H9 (cell line): ENCODE results near the gene THAP2. TPM values are rescaled to one million over a fixed set of nuclear protein-coding genes. Genes with fewer than 3 reads are reported as not detected.

Source experiments
- DNase-seq: peaks from one replicate; pipeline ENCODE4 v3.0.0-alpha.2; 2017
- H2AFZ ChIP-seq: one replicate; pipeline ENCODE4 v1.6.1; 2013; ENCODE audit warnings: mild to moderate bottlenecking, low read length, control low read depth, moderate library complexity
- H2AK5ac ChIP-seq: 2 replicates; pipeline ENCODE4 v1.6.1; 2013; ENCODE audit warnings: low read length, control low read depth, mixed read lengths; ENCODE audit not compliant: insufficient read length
- H2BK120ac ChIP-seq: one replicate; pipeline ENCODE4 v1.6.1; 2013; ENCODE audit warnings: low read depth, mild to moderate bottlenecking, low read length, control low read depth, inconsistent platforms; ENCODE audit not compliant: poor library complexity, severe bottlenecking
- H2BK12ac ChIP-seq: 2 replicates; pipeline ENCODE4 v1.6.1; 2013; ENCODE audit warnings: low read length, control low read depth, mixed read lengths, low read depth; ENCODE audit not compliant: insufficient read length
- H2BK15ac ChIP-seq: 2 replicates; pipeline ENCODE4 v1.6.1; 2013; ENCODE audit warnings: low read depth, low read length, control low read depth
- H2BK20ac ChIP-seq: one replicate; pipeline ENCODE4 v1.6.1; 2013; ENCODE audit warnings: low read depth, mild to moderate bottlenecking, low read length, control low read depth, inconsistent platforms; ENCODE audit not compliant: poor library complexity, severe bottlenecking
- H2BK5ac ChIP-seq: 2 replicates; pipeline ENCODE4 v1.6.1; 2013; ENCODE audit warnings: low read length, control low read depth, mixed read lengths; ENCODE audit not compliant: insufficient read length
- H3K14ac ChIP-seq: 2 replicates; pipeline ENCODE4 v1.6.1; 2013; ENCODE audit warnings: low read length, control low read depth; ENCODE audit not compliant: insufficient read depth
- H3K18ac ChIP-seq: 2 replicates; pipeline ENCODE4 v1.6.1; 2013; ENCODE audit warnings: low read depth, mild to moderate bottlenecking, mixed read lengths, low read length, control low read depth; ENCODE audit not compliant: insufficient read length
- H3K23ac ChIP-seq: 2 replicates; pipeline ENCODE4 v1.6.1; 2013; ENCODE audit warnings: low read length, control low read depth, mixed read lengths, low read depth; ENCODE audit not compliant: insufficient read length
- H3K23me2 ChIP-seq: 2 replicates; pipeline ENCODE4 v1.6.1; 2013; ENCODE audit warnings: low read depth, mild to moderate bottlenecking, mixed read lengths, low read length, control low read depth; ENCODE audit not compliant: insufficient read length, poor library complexity, severe bottlenecking
- H3K27ac ChIP-seq: 2 replicates; pipeline ENCODE4 v1.5.1; 2013; ENCODE audit warnings: low read length, control low read depth, mixed read lengths, low read depth; ENCODE audit not compliant: insufficient read length
- H3K27me3 ChIP-seq: 2 replicates; pipeline ENCODE4 v1.6.1; 2013; ENCODE audit warnings: low read length, control low read depth, inconsistent platforms; ENCODE audit not compliant: insufficient read depth
- H3K4ac ChIP-seq: 2 replicates; pipeline ENCODE4 v1.6.1; 2013; ENCODE audit warnings: low read depth, mild to moderate bottlenecking, control low read depth, inconsistent platforms, low read length, moderate library complexity
- H3K4me1 ChIP-seq: 2 replicates; pipeline ENCODE4 v1.6.1; 2013; ENCODE audit warnings: low read length, control low read depth, inconsistent platforms; ENCODE audit not compliant: insufficient read depth
- H3K4me2 ChIP-seq: 2 replicates; pipeline ENCODE4 v1.6.1; 2013; ENCODE audit warnings: low read length, control low read depth, mixed read lengths; ENCODE audit not compliant: insufficient read length, insufficient read depth
- H3K56ac ChIP-seq: 2 replicates; pipeline ENCODE4 v1.6.1; 2013; ENCODE audit warnings: low read depth, mild to moderate bottlenecking, mixed read lengths, low read length, control low read depth; ENCODE audit not compliant: insufficient read length
- H3K79me1 ChIP-seq: 2 replicates; pipeline ENCODE4 v1.6.1; 2013; ENCODE audit warnings: low read depth, mild to moderate bottlenecking, moderate library complexity, low read length, control low read depth, inconsistent platforms; ENCODE audit not compliant: insufficient read depth, poor library complexity, severe bottlenecking
- H3K79me2 ChIP-seq: 2 replicates; pipeline ENCODE4 v1.6.1; 2013; ENCODE audit warnings: low read length, control low read depth, inconsistent platforms; ENCODE audit not compliant: insufficient read depth
- H3K9ac ChIP-seq: 2 replicates; pipeline ENCODE4 v1.6.1; 2013; ENCODE audit warnings: low read length, control low read depth, mixed read lengths; ENCODE audit not compliant: insufficient read length; ENCODE audit errors: extremely low read depth
- H3K9me3 ChIP-seq: one replicate; pipeline ENCODE4 v1.6.1; 2013; ENCODE audit warnings: low read depth, low read length, inconsistent platforms; ENCODE audit not compliant: control insufficient read depth
- H3T11ph ChIP-seq: one replicate; pipeline ENCODE4 v1.6.1; 2013; ENCODE audit warnings: mild to moderate bottlenecking, low read length, control low read depth, inconsistent platforms
- H4K20me1 ChIP-seq: one replicate; pipeline ENCODE4 v1.6.1; 2013; ENCODE audit not compliant: control insufficient read depth, insufficient read length, insufficient read depth
- H4K5ac ChIP-seq: 2 replicates; pipeline ENCODE4 v1.6.1; 2013; ENCODE audit warnings: low read depth, mild to moderate bottlenecking, mixed read lengths, low read length, control low read depth; ENCODE audit not compliant: insufficient read length
- H4K8ac ChIP-seq: replicated peaks from 2 replicates; pipeline ENCODE4 v1.6.1; 2013; ENCODE audit warnings: low read length, control low read depth, mixed read lengths, low read depth; ENCODE audit not compliant: insufficient read length
- H4K91ac ChIP-seq: 2 replicates; pipeline ENCODE4 v1.6.1; 2013; ENCODE audit warnings: low read depth, mild to moderate bottlenecking, moderate library complexity, mixed read lengths, low read length, control low read depth; ENCODE audit not compliant: insufficient read length
- H3K27ac Mint-ChIP-seq, 3 experiments: 2 replicates in 2 of 3; 3 replicates in 1 of 3; pipeline ENCODE4 v1.8.0; 2020 to 2021; ENCODE audit warnings: mixed read lengths in 3 of 3, mild to moderate bottlenecking in 1 of 3, moderate library complexity in 1 of 3
- H3K27me3 Mint-ChIP-seq: 2 replicates; pipeline ENCODE4 v1.8.0; 2021; ENCODE audit warnings: low read depth, mild to moderate bottlenecking, moderate library complexity, mixed read lengths
- H3K36me3 Mint-ChIP-seq, 3 experiments: 2 replicates in 2 of 3; 3 replicates in 1 of 3; pipeline ENCODE4 v1.8.0; 2020 to 2021; ENCODE audit warnings: low read depth in 3 of 3, mixed read lengths in 3 of 3; ENCODE audit not compliant: insufficient read depth in 1 of 3
- H3K4me1 Mint-ChIP-seq, 2 experiments: 2 replicates each; pipeline ENCODE4 v1.8.0; 2020; ENCODE audit warnings: mixed read lengths in 2 of 2
- H3K4me3 Mint-ChIP-seq, 2 experiments: 2 replicates in 1 of 2; 3 replicates in 1 of 2; pipeline ENCODE4 v1.8.0; 2020 to 2021; ENCODE audit warnings: mild to moderate bottlenecking in 2 of 2, mixed read lengths in 2 of 2, moderate library complexity in 1 of 2
- H3K9me3 Mint-ChIP-seq, 2 experiments: 2 replicates in 1 of 2; 3 replicates in 1 of 2; pipeline ENCODE4 v1.8.0; 2020; ENCODE audit warnings: mild to moderate bottlenecking in 2 of 2, mixed read lengths in 2 of 2, moderate library complexity in 1 of 2
- CTCF ChIP-seq: fragments of 200-600 bp; sonication (generic); conservative IDR thresholded peaks from 3 replicates; pipeline ENCODE4 v1.8.0; 2021; ENCODE audit warnings: antibody characterized with exemption, mild to moderate bottlenecking
- WGBS: extraction: QIAGEN DNeasy Blood & Tissue Kit; methylation state at CpG from one replicate; pipeline ENCODE4 v1.1.7; 2013; ENCODE audit warnings: missing lambda C conversion rate, low lambda C conversion rate, mixed read lengths; ENCODE audit not compliant: insufficient read length; ENCODE audit errors: extremely low coverage; 5-methylcytosine and 5-hydroxymethylcytosine counted together
- total RNA-seq: library from RNA; stranded (reverse); gene quantifications from 2 replicates; pipeline ENCODE4 v1.2.1, GENCODE V29; 2021

Gene THAP2
- total RNA-seq, 1 experiment from 2014 or later = 3.7 TPM

- no peak overlapping the region for H2AFZ ChIP-seq
- no peak overlapping the region for H2BK5ac ChIP-seq
- TF ChIP-seq CTCF = no peak
- Mint-ChIP-seq H3K9me3 (peaks cover 0 to 3% of the 10 kb centered on the region in 2 experiments; a peak in 1 of 5 replicates), H3K27ac (no peak overlapping the region), H3K27me3 (peaks cover 2% of the 10 kb centered on the region; the same call in 1 of the 2 replicates), H3K4me1 (peaks cover 14 to 19% of the 10 kb centered on the region in 2 experiments), H3K4me3 (peak overlapping the region in 1 of 2 experiments; percentile 99; a peak in 1 of 5 replicates), H3K36me3 (peaks cover 8 to 22% (median 8%) of the 10 kb centered on the region in 3 experiments; a peak in 6 of 7 replicates)
- H3K23ac ChIP-seq = no peak overlapping the region
- H2BK120ac ChIP-seq = no peak overlapping the region
- no peaks in the 10 kb centered on the region for H3K79me1 ChIP-seq
- no peak overlapping the region for H3K4ac ChIP-seq
- no peak overlapping the region for H4K91ac ChIP-seq
- H3K27me3 ChIP-seq = no peaks in the 10 kb centered on the region
- H3K27ac ChIP-seq = no peak overlapping the region
- no CpG with 5 or more reads among the region's 5 CpGs for WGBS
- H4K5ac ChIP-seq = no peak overlapping the region
- DNase-seq = no peak
- no peak overlapping the region for H3K9ac ChIP-seq
- H3K18ac ChIP-seq = no peak overlapping the region
- no peak overlapping the region for H2BK20ac ChIP-seq
- H3K23me2 ChIP-seq = peaks cover 3% of the 10 kb centered on the region
- no peak overlapping the region for H3K56ac ChIP-seq
- no peaks in the 10 kb centered on the region for H3K9me3 ChIP-seq
- H3K4me2 ChIP-seq = no peak overlapping the region
- H4K8ac ChIP-seq = no peak overlapping the region
- no peaks in the 10 kb centered on the region for H4K20me1 ChIP-seq
- H2AK5ac ChIP-seq = no peak overlapping the region
- no peak overlapping the region for H2BK12ac ChIP-seq
- H3K14ac ChIP-seq = no peak overlapping the region
- H2BK15ac ChIP-seq = no peak overlapping the region
- H3K79me2 ChIP-seq = peaks cover 17% of the 10 kb centered on the region; the same call in 1 of the 2 replicates
- no peak overlapping the region for H3T11ph ChIP-seq
- H3K4me1 ChIP-seq = no peaks in the 10 kb centered on the region
Observed at GRCh38 chr12:71666259-71666658, 2.2 kb downstream of the THAP2 start.
